Activated CD4-positive, alpha-beta T cell treated with anti-CD3 and anti-CD28 coated beads, Interleukin-2, amount 50 U/mL, for 24 hours (primary cell): ENCODE results near the gene KRT4.
"Not testable (repeated sequence)": the region's sequence is repeated elsewhere in the genome, so short reads cannot be mapped to it uniquely, and the experiment has no call there.

Experiments used
- DNase-seq, 2 donors: peaks; one replicate each; pipeline ENCODE4 v3.0.0-alpha.2; 2020; ENCODE audit warnings: low read depth in 1 of 2, low spot score in 1 of 2

KRT4 gene

DNA sequence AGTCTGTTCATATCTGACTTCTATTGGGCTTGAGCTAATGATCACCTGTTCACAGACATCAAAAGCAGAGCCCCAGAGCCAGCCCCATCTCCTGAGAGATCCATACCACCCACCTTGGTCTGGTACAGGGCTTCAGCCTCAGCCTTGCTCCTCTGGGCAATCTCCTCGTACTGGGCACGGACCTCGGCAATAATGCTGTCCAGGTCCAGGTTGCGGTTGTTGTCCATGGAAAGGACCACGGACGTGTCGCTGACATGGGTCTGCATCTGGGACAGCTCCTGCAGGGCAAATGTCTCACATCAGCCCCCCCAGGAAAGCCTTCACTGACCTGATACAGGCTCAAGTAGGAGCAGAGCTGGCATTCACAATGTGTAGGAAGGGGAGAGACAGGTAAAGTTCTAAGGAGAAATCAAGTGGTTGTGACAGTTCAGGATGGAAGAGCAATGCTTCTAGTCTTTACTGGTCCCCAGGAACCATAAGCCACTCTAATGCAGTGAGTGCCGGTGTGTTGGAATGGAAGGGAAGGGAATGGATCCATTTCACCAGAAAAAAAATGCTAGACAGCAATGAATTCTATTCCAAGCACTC, 5.2 kb downstream of the KRT4 start:
- DNase-seq, result no peak

DNA sequence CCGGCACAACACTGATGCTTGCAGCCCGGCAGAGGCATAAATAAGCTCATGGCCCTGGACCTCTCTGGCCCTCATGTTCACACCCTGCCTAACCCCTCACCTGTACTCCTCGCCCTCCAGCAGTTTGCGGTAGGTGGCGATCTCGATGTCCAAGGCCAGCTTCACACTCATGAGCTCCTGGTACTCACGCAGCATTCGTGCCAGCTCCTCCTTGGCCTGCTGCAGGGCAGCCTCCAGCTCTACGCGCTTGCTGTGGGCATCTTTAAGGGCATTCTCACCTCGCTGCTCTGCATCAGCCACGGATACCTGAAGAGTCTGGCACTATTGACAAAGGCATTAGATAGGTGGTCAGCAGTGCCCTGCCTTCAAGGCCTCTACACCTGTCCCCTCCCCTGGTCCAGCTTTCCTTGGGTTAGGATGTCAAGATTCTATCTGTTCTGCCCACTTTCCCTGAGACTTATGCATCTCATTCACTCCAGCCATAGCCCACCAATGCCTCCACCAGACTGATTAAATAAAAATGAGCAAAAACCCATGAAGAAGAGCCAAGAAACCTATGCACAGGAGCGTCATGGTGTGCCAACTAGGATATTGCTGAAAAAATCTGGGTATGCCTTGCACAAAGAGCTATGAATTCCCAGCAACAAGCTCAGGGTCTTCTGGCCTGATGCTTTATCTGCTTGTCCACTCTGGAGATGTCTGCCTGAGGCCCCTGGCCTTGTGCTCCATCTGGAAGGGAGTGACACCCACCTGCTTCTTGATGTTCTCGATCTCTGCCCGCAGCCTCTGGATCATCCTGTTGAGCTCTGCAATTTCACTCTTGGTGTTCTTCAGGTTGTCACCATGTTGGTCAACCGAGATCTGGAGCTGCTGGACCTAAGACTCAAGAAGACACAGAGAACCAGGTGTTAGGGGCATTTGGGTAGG, 6.1 kb downstream of the KRT4 start:
- no peak for DNase-seq

GRCh38 chr12:52806821-52807543, 6.9 kb downstream of the KRT4 start:
- DNase-seq, result no peak

DNA sequence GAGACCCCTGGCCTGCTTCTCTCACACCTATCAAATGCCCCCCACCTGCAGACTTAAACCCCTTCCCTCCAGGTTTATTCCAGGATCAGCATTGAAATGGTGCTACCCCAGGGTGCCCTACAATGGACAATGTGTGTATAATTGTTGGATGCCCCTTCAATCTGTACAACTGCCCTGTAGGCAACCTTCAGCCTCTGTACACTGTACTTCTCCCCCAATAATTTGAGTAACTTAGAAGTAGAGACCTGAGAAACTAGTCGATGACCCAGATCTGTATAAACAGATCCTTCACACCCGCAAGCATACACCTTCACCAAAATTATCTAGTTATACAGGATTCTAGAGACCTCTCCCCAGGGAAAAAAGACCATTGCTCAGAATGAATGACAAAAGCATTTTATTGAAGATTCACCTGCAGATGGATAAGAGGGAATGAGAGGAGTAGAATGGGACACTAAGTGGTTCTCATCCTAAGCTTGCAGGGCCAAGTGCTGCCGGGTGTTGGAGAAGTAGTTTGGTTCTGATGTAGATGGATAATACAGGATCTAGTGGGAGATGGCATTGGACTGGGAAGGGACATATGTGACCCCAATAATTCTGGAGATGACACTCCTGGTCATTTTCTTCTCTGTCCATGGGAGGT, 7.6 kb downstream of the KRT4 start:
- DNase-seq, result no peak

- no peak for DNase-seq
Observed at GRCh38 chr12:52805739-52806138, 8.2 kb downstream of the KRT4 start.

GRCh38 chr12:52805000-52805399, 8.9 kb downstream of the KRT4 start:
- DNase-seq, result no peak

- DNase-seq, result no peak
Observed at GRCh38 chr12:52802442-52802841, 11.5 kb downstream of the KRT4 start.

- no peak for DNase-seq
Observed at GRCh38 chr12:52801773-52802172, 12.1 kb downstream of the KRT4 start.

DNA sequence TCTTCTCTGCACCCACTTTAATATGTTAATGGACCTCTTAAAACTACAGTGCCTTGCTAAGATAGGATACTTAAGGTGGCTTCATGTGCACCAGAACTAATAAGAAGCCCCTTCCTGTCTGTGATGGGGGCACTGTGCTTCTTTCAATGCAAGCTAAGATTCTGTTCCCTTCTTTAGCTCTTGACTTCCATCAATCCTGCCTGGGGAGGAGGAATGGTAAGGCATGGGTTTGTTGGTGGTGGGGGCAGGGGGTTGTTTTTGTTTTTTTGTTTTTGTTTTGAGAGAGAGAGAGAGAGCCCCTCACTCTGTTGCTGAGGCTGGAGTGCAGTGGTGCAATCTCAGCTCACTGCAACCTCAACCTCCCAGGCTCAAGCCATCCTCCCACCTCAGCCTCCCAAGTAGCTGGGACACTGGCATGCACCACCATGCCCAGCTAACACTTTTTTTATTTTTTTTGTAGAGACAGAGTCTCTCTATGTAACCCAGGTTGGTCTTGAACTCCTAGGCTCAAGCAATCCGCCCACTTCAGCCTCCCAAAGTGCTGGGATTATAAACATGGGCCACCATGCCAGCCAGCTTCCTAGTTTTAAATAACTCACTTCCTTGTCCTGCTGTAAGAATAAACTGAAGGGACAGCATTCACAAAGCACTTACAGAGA, 13.5 kb downstream of the KRT4 start:
- DNase-seq, result no peak

GRCh38 chr12:52799505-52800211, 14.3 kb downstream of the KRT4 start:
- DNase-seq, result no peak

- no peak for DNase-seq
Observed at GRCh38 chr12:52798671-52799504, 15.0 kb downstream of the KRT4 start.

- no peak for DNase-seq
Observed at GRCh38 chr12:52798003-52798670, 15.8 kb downstream of the KRT4 start.

DNA sequence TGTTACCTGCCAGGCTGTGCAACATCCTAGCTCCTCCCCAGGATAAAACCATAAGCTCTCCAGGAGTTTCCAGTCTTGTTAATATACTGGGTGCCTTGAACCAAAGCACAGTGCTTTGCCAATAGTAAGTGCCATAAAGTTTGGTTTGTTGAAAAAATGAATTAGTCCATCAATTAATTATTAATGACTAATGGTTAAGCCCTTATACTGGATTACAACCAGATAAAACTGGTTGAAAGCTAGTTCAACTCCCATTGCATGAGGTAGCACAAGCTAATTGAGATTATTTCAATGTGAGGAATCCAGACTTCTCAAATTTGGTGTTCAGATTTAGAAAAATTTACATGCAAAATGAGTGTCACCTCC, 16.4 kb downstream of the KRT4 start:
- DNase-seq, result no peak

DNA sequence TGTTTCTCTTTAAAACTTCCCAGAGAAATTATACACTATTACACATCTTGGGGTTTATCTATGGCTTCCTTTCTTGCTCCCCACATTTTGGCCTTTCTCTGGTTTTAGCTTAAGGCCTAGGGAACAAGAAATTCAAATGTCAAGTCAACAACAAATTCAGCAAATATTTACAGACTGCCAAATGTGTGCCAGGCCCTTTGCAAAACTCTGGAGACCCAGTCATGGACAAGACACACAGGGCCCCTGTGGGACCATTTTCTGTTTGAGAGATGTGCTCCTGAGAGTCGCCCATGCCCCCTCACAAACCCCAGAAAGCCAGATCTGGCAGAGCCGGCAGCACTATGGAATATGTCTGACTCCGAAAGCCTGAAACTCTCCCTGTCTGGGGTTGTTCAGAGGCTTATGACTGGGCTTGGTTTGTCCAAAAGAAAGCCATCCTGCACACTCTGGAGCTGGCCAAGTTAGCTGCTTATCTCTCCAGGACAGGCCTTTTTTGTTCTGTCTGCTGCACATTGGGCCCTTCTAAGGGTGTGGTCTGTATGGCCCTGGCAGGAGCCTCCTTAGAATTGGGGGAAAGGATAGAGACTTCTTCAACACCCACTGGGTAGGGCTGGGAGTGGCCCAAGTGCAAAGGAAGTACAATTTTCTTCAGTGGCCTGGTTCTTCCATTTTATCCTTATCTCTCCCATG, 16.9 kb downstream of the KRT4 start:
- DNase-seq, result no peak

- no peak for DNase-seq
Observed at GRCh38 chr12:52796429-52796794, 17.5 kb downstream of the KRT4 start.

DNA sequence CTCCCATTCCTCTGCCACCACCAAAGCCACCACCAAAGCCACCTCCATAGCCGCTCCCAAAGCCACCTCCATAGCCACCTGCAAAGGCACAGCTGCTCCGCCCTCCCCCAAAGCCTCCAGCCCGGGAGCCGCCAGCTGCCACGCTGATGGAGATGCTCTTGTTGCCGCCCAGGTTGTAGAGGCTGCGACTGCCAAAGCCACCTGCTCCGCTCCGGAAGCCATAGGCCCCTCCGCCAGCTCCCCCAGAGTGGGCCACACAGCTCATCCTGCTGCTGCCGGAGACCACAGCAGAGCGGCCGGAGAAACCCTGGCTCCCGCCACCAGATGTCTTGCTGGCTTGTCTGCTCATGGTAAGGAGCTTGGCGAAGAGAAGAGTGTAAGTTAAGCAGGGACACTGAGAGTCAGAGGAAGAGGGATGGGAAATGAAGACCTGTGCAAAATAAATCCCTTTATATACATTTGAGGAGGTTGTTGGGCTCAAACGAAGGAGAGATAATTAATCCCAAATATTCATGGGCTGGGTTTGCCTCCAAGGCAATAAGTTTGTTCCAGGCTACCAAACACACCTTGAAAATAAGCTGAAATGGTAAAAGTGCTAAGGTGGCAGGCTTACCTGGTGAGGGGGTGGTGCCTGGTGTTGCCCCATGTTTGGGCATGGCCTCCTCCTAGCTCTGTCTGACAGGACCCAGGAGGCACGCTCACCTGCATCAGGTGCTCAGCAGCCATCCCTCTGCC, 18.1 kb downstream of the KRT4 start, which contains the start of gene KRT3:
KRT3 (minus strand) TSS at position 424 of the 735 bp plus-strand sequence; CDS start at position 349, 75 bp downstream.
- no peak for DNase-seq

GRCh38 chr12:52795332-52795674, 18.6 kb downstream of the KRT4 start:
- not testable (repeated sequence) for DNase-seq
